ENCODE data around the gene GTF3C1. TPM values are rescaled to one million over a fixed set of nuclear protein-coding genes. Genes with fewer than 3 reads are reported as not detected.

GTF3C1 gene
- total RNA-seq, 1 donor from 2014 or later, result 62.2 TPM

- H3K36me3 Mint-ChIP-seq (ENCODE audit: low read depth), result peaks cover 73% of the 10 kb centered on the region
- no peak overlapping the region for H3K27ac Mint-ChIP-seq
- H3K4me3 Mint-ChIP-seq (ENCODE audit: low read depth), result no peak overlapping the region
These were observed 63.4 kb downstream of the GTF3C1 start for GRCh38 chr16:27486344-27486743.

GRCh38 chr16:27485811-27486210 is 63.9 kb downstream of the GTF3C1 start:
- peaks cover 73% of the 10 kb centered on the region for H3K36me3 Mint-ChIP-seq (ENCODE audit: low read depth)

More at GRCh38 chr16:27486344-27486743, 63.4 kb downstream of the GTF3C1 start:
- DNase-seq (ENCODE audit: low spot score), result no peak
- Mint-ChIP-seq H3K27me3 (ENCODE audit: low read depth) (no peaks in the 10 kb centered on the region), H3K4me1 (ENCODE audit: low read depth) (no peaks in the 10 kb centered on the region), H3K9me3 (no peaks in the 10 kb centered on the region)
- intact Hi-C loops (cut with micrococcal nuclease), result no loop called here

GRCh38 chr16:27485126-27485525 is 64.6 kb downstream of the GTF3C1 start:
- H3K27me3 Mint-ChIP-seq (ENCODE audit: low read depth), result no peaks in the 10 kb centered on the region
- intact Hi-C loops (cut with micrococcal nuclease), result no loop called here
- no peaks in the 10 kb centered on the region for H3K4me1 Mint-ChIP-seq (ENCODE audit: low read depth)
- peaks cover 76% of the 10 kb centered on the region for H3K36me3 Mint-ChIP-seq (ENCODE audit: low read depth)
- no peak overlapping the region for H3K27ac Mint-ChIP-seq
- no peak overlapping the region for H3K4me3 Mint-ChIP-seq (ENCODE audit: low read depth)
- no peak for DNase-seq (ENCODE audit: low spot score)
- no peaks in the 10 kb centered on the region for H3K9me3 Mint-ChIP-seq

More at GRCh38 chr16:27485811-27486210, 63.9 kb downstream of the GTF3C1 start:
- Mint-ChIP-seq H3K27ac (no peak overlapping the region), H3K9me3 (no peaks in the 10 kb centered on the region), H3K4me1 (ENCODE audit: low read depth) (no peaks in the 10 kb centered on the region), H3K4me3 (ENCODE audit: low read depth) (no peak overlapping the region), H3K27me3 (ENCODE audit: low read depth) (no peaks in the 10 kb centered on the region)
- DNase-seq (ENCODE audit: low spot score), result no peak
- intact Hi-C loops (cut with micrococcal nuclease), result no loop called here

GRCh38 chr16:27483624-27484023 is 66.1 kb downstream of the GTF3C1 start:
- Mint-ChIP-seq H3K27ac (no peak overlapping the region), H3K27me3 (ENCODE audit: low read depth) (no peaks in the 10 kb centered on the region), H3K4me3 (ENCODE audit: low read depth) (no peak overlapping the region), H3K4me1 (ENCODE audit: low read depth) (no peaks in the 10 kb centered on the region), H3K36me3 (ENCODE audit: low read depth) (peaks cover 70% of the 10 kb centered on the region), H3K9me3 (no peaks in the 10 kb centered on the region)
- intact Hi-C loops (cut with micrococcal nuclease), result no loop called here
- DNase-seq (ENCODE audit: low spot score), result no peak

- Mint-ChIP-seq H3K4me3 (ENCODE audit: low read depth) (no peak overlapping the region), H3K27ac (no peak overlapping the region), H3K9me3 (no peaks in the 10 kb centered on the region), H3K36me3 (ENCODE audit: low read depth) (peaks cover 68% of the 10 kb centered on the region), H3K27me3 (ENCODE audit: low read depth) (no peaks in the 10 kb centered on the region), H3K4me1 (ENCODE audit: low read depth) (no peaks in the 10 kb centered on the region)
- intact Hi-C loops (cut with micrococcal nuclease), result no loop called here
- DNase-seq (ENCODE audit: low spot score), result no peak
These were observed 66.7 kb downstream of the GTF3C1 start for GRCh38 chr16:27483088-27483437.

GRCh38 chr16:27482397-27483087 is 67.2 kb downstream of the GTF3C1 start:
- Mint-ChIP-seq H3K4me1 (ENCODE audit: low read depth) (no peaks in the 10 kb centered on the region), H3K9me3 (no peaks in the 10 kb centered on the region), H3K36me3 (ENCODE audit: low read depth) (peaks cover 68% of the 10 kb centered on the region), H3K27me3 (ENCODE audit: low read depth) (no peaks in the 10 kb centered on the region), H3K4me3 (ENCODE audit: low read depth) (no peak overlapping the region), H3K27ac (no peak overlapping the region)
- intact Hi-C loops (cut with micrococcal nuclease), result no loop called here
- no peak for DNase-seq (ENCODE audit: low spot score)

GRCh38 chr16:27481282-27481934 is 68.3 kb downstream of the GTF3C1 start:
- DNase-seq (ENCODE audit: low spot score), result no peak
- H3K27me3 Mint-ChIP-seq (ENCODE audit: low read depth), result no peaks in the 10 kb centered on the region
- H3K36me3 Mint-ChIP-seq (ENCODE audit: low read depth), result peaks cover 66% of the 10 kb centered on the region
- H3K9me3 Mint-ChIP-seq, result no peaks in the 10 kb centered on the region
- intact Hi-C loops (cut with micrococcal nuclease), result no loop called here
- H3K4me3 Mint-ChIP-seq (ENCODE audit: low read depth), result no peak overlapping the region
- no peak overlapping the region for H3K27ac Mint-ChIP-seq
- H3K4me1 Mint-ChIP-seq (ENCODE audit: low read depth), result no peaks in the 10 kb centered on the region

GRCh38 chr16:27480761-27481160 is 69.0 kb downstream of the GTF3C1 start:
- no peaks in the 10 kb centered on the region for H3K9me3 Mint-ChIP-seq
- H3K36me3 Mint-ChIP-seq (ENCODE audit: low read depth), result peaks cover 68% of the 10 kb centered on the region
- no peaks in the 10 kb centered on the region for H3K4me1 Mint-ChIP-seq (ENCODE audit: low read depth)
- H3K4me3 Mint-ChIP-seq (ENCODE audit: low read depth), result no peak overlapping the region
- no peak overlapping the region for H3K27ac Mint-ChIP-seq
- intact Hi-C loops (cut with micrococcal nuclease), result no loop called here
- H3K27me3 Mint-ChIP-seq (ENCODE audit: low read depth), result no peaks in the 10 kb centered on the region
- no peak for DNase-seq (ENCODE audit: low spot score)

- H3K27ac Mint-ChIP-seq, result no peak overlapping the region
- H3K9me3 Mint-ChIP-seq, result no peaks in the 10 kb centered on the region
- H3K4me3 Mint-ChIP-seq (ENCODE audit: low read depth), result no peak overlapping the region
- no peaks in the 10 kb centered on the region for H3K4me1 Mint-ChIP-seq (ENCODE audit: low read depth)
- H3K27me3 Mint-ChIP-seq (ENCODE audit: low read depth), result no peaks in the 10 kb centered on the region
- intact Hi-C loops (cut with micrococcal nuclease), result no loop called here
- peaks cover 51% of the 10 kb centered on the region for H3K36me3 Mint-ChIP-seq (ENCODE audit: low read depth)
- no peak for DNase-seq (ENCODE audit: low spot score)
These were observed 73.5 kb downstream of the GTF3C1 start for GRCh38 chr16:27476240-27476639.

GRCh38 chr16:27475561-27475960 is 74.2 kb downstream of the GTF3C1 start:
- H3K27me3 Mint-ChIP-seq (ENCODE audit: low read depth), result no peaks in the 10 kb centered on the region
- DNase-seq (ENCODE audit: low spot score), result no peak
- no peak overlapping the region for H3K4me3 Mint-ChIP-seq (ENCODE audit: low read depth)
- no peaks in the 10 kb centered on the region for H3K4me1 Mint-ChIP-seq (ENCODE audit: low read depth)
- intact Hi-C loops (cut with micrococcal nuclease), result no loop called here
- no peak overlapping the region for H3K27ac Mint-ChIP-seq
- H3K36me3 Mint-ChIP-seq (ENCODE audit: low read depth), result peaks cover 55% of the 10 kb centered on the region
- H3K9me3 Mint-ChIP-seq, result no peaks in the 10 kb centered on the region

GRCh38 chr16:27474921-27475320 is 74.8 kb downstream of the GTF3C1 start:
- H3K4me1 Mint-ChIP-seq (ENCODE audit: low read depth), result no peaks in the 10 kb centered on the region
- intact Hi-C loops (cut with micrococcal nuclease), result no loop called here
- no peak overlapping the region for H3K4me3 Mint-ChIP-seq (ENCODE audit: low read depth)
- H3K9me3 Mint-ChIP-seq, result no peaks in the 10 kb centered on the region
- H3K27ac Mint-ChIP-seq, result peak overlapping the region; percentile 14
- DNase-seq (ENCODE audit: low spot score), result no peak
- H3K27me3 Mint-ChIP-seq (ENCODE audit: low read depth), result no peaks in the 10 kb centered on the region
- H3K36me3 Mint-ChIP-seq (ENCODE audit: low read depth), result peaks cover 58% of the 10 kb centered on the region

- no peak for DNase-seq (ENCODE audit: low spot score)
- intact Hi-C loops (cut with micrococcal nuclease), result no loop called here
- Mint-ChIP-seq H3K4me1 (ENCODE audit: low read depth) (no peaks in the 10 kb centered on the region), H3K36me3 (ENCODE audit: low read depth) (peaks cover 66% of the 10 kb centered on the region), H3K27me3 (ENCODE audit: low read depth) (no peaks in the 10 kb centered on the region), H3K9me3 (no peaks in the 10 kb centered on the region), H3K27ac (no peak overlapping the region), H3K4me3 (ENCODE audit: low read depth) (no peak overlapping the region)
These were observed 75.7 kb downstream of the GTF3C1 start for GRCh38 chr16:27474041-27474440.

- H3K36me3 Mint-ChIP-seq (ENCODE audit: low read depth), result peaks cover 67% of the 10 kb centered on the region
- DNase-seq (ENCODE audit: low spot score), result no peak
- no peak overlapping the region for H3K27ac Mint-ChIP-seq
- no peaks in the 10 kb centered on the region for H3K4me1 Mint-ChIP-seq (ENCODE audit: low read depth)
- H3K4me3 Mint-ChIP-seq (ENCODE audit: low read depth), result no peak overlapping the region
- intact Hi-C loops (cut with micrococcal nuclease), result no loop called here
- H3K9me3 Mint-ChIP-seq, result no peaks in the 10 kb centered on the region
- H3K27me3 Mint-ChIP-seq (ENCODE audit: low read depth), result no peaks in the 10 kb centered on the region
These were observed 76.4 kb downstream of the GTF3C1 start for GRCh38 chr16:27473101-27473900.

Data from activated T-helper 2 cell treated with anti-CD3 and anti-CD28 coated beads, Interferon-gamma antibody, Interleukin-2, Interleukin-4, amounts not matched to agents 10 μg/mL and 5 μg/mL and 100 μg/mL, durations not matched to agents 14 hours and 24 hours and 36 hours (primary cell).